Activated CD4-positive, alpha-beta T cell treated with anti-CD3 and anti-CD28 coated beads, Interleukin-10, Interleukin-2, amounts not matched to agents 100 ng/mL and 50 ng/mL, durations not matched to agents 16 hours and 8 hours (primary cell): ENCODE results near the gene FADS2.

ENCODE experiments used
- DNase-seq: peaks from one replicate; pipeline ENCODE4 v3.0.0-alpha.2; 2020

Gene FADS2

DNA sequence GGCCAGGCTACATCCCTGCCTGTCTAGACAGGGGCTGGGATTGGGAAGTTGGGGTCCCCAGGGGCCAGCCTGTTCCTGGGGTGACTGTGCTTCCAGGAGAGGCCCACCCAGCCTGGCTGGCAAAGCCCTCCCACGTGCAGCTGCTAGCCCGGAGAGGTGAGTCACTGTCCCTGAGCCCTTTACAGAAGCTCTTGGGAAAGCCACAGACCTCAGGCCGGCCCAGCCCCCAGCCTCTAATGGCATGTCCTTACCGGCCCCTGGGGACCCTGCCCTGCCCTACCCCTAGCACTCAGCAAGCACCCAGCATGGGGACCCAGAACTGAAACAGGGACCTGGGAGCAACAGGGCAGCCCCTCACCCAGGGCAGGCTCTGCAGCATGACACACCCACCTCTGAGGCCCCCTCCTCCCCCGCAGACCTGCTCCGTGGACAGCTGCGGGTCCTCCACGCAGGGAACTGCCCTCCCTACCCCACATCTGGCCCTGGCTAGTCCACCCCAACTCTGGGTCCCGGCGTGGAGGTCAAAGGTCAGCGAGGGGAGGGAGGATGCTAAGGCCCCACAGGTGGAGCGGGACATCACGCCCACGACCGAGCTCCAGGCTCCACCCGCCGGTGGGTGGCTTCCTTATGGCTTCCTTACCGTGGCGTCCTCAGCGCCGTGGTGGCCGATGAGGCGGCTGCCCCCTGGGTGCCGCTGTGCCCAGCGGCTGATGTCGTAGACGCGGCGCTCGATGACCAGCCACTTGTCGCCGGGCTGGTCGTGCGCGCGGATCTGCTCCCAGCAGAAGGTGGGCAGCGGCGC, 62.6 kb downstream of the FADS2 start:
- peak; percentile 22 for DNase-seq

GRCh38 chr11:61891331-61892084, 63.4 kb downstream of the FADS2 start, which contains the start of gene FADS3:
FADS3 (minus strand) TSS chr11:61891545; CDS start chr11:61891381, 164 bp downstream.
- DNase-seq, result peak; percentile 48

- no peak for DNase-seq
These were observed 63.9 kb downstream of the FADS2 start for GRCh38 chr11:61892085-61892370.

DNA sequence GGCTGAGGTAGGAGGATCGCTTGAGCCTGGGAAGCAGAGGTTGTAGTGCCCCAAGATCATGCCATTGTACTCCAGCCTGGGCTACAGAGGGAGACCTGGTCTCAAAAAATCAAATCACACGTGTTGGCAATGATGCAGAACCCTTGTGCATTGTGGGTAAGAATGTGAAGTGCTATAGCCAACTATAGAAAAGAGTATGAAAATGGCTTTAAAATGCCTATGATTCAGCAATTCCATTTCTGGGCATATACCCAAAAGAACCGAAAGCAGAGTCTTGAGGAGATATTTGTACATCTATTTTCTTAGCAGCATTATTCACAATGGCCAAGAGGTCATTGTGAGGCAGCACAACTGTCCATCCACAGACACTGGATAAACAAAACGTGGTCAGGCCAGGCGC, 65.9 kb downstream of the FADS2 start:
- no peak for DNase-seq

DNA sequence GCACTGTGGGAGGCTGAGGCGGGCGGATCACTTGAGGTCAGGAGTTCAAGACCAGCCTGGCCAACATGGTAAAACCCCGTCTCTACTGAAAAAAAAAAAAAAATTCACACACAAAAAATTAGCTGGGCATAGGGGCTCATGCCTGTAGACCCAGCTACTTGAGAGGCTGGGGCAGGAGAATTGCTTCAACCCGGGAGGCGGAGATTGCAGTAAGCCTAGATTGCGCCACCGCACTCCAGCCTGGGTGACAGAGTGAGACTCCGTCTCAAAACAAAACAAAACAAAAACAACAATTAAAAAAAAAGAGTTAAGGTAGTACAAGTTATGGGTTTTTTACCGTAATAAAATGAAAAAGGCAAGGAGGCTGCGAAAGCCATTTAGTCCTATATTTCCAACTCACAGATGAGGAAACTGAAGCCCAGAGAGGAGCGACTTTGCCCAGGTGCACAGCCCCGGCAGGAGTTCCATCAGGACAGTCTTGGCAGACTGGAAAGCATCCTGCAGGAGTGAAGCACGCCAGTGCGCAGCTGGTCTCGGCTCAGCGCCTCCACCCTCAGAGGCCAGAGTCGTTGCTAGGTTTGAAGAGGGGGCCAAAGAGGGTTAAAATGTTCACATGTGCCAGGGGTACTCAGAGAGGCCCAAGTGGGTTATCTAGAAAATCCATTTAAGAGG, 67.1 kb downstream of the FADS2 start:
- DNase-seq, result no peak

- DNase-seq, result no peak
These were observed 67.6 kb downstream of the FADS2 start for GRCh38 chr11:61895718-61896059.

DNA sequence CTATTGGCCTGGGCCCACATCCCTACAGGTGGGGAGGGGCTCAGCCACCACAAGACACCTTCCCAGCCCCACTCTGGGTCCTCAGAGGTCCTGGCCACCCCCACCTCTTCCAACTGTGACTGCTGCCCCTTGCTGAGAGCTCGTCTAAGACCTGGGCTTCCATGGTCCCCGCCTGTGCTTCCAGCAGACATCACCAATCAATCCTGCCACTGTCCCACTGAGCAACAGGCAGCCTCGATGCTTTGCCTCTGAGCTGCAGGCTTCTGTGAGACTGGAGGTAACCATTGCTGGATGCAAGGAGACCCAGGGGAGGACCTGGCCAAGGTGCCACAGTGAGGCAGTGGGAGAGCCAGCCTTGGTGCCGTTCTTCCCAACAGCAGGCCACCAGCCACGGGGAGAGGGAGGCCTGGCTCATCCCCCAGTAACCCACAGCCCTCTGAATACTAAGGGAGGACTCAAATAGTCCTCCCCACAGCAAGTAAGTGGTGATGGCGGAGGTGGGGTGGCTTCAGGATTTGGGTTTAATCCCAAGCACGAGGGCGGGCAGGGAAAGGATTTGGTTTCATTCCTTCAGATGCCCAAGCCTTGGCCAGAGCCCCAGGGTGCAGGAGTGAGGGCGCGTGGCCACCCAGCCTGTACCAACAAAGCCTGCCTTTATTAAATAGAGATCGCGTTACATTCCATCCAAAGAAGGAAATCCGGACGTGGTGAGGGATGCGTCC, 68.7 kb downstream of the FADS2 start:
- no peak for DNase-seq

GRCh38 chr11:61897387-61898246, 69.5 kb downstream of the FADS2 start:
- DNase-seq, result peak; percentile 84

DNA sequence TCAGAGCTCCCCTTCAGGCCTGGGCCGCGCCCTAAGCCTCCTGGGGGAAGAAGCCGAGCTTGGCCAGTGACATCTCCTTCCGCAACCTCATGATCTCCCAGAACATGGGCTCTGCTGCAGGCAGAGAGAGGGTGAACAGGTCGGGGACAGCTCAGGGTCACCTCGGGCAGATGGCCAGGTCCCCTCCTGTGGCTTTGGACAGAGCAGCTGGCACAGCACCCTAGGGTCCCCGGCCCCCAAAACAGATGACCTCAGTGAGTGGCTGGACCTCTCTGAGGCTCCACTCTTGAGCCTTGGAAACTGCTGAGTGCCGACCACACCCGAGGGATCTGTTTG, 70.1 kb downstream of the FADS2 start:
- DNase-seq, result no peak

GRCh38 chr11:61899146-61899841, 71.2 kb downstream of the FADS2 start:
- peak; percentile 93 for DNase-seq

DNA sequence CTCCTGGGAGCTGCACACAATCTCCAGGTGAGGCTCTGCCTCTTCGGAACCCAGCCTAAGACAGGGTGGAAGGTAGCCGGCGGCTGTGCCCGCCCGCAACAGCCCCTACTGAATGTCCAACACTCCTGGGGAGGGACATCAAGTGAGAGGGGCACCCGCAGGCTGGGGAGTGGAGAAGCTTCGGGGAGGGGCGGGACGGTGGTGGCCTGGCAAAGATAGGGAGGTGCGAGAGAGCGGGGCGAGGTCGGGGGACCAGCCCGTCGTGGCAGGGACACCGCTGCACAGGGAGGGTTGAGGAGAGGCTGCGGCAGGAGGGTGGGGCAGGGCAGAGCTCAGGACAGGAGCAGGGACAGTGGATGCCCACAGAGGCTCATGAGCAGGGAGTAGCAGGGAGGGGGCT, 72.2 kb downstream of the FADS2 start:
- no peak for DNase-seq

DNA sequence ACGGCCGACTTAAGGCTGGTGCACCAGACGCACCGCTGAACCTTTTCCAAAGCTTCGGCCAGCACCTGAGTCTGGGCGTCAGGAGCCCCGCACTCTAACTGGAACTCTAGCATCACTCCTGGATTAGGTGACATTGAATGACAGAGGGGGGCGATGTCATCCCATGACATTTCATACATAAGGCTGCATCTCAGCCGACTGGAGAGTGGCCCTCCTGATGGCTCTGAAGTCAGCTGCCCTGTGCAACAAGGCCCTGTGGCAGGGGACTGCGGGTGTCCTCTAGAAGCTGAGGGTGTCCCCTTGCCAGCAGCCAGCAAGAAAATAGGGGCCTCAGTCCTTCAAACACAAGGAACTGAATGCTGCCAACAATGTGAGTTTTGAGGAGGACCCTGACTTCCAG, 73.3 kb downstream of the FADS2 start:
- no peak for DNase-seq

GRCh38 chr11:61902313-61902712, 74.2 kb downstream of the FADS2 start:
- DNase-seq, result no peak

DNA sequence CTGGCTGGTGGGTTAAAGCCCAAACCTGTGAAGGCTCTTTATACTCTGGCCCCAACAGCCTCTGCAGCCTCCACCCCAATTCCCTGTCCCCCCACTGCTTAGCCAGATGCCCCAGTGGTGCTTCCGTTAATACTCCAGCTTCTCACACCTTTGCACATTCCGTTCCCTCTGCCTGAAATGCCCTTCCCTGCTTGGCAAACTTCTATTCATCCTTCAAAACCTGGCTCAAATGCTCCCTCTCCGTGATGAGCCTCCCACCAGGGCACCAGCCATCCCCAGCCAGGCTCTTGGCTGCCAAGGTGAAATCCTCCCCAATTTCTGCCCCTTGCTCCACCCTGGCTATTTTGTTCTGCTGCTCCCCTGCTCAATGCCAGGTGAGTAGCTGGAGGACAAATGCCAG, 75.7 kb downstream of the FADS2 start:
- DNase-seq, result no peak

DNA sequence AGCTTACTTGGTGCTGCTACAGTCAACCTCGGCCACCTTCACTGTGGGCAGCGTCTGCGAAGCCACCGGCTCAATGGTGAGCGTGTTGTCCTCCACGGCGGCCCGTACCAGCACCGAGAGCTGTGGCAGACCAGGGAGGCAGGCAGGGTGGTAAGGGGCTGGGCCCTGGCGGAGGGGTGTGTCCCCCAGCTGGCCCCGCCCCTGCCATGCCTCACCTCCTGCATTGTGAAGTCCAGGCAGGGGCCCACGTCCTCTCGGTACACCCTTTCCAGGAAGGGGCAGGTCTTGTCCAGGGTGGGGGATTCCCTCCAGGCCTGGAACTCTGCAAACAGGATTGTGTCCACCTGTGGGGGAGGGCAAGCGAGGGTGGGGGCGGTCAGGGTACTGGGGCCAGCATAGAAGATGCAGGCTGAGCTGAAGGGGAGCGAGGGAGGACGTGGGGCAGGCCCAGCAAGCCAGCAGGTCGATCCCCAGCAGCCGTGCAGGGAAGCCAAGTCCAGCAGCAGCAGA, 76.5 kb downstream of the FADS2 start:
- DNase-seq, result peak; percentile 19

DNA sequence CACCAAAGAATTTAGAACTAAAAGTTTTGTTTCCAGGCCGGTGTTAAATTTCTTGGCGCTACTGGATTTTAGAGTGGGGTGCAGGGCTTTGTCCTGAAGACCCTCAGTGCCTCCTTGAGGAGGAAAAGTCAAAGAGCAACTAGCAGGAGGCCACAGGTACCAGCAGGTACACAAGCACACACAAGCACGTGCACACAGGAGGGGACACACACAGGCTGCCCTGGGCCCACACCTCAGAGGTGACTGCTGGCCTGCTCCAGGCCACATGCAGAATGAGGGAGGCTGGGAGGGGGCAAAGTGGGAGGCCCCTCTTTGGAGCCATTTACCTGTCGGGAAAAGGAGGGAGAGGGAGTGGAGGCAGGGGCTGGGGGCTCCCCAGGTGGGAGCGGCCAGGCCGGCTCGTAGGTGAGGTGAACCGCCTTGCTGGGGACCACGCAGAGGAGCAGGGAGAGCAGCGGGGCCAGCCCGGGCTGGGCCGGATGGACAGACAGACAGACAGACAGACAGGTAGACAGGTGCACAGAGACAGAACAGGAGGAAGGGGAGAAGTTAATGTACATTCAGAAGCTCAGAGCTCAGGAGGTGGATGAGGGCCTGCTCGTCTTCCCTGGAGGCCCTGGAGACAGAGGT, 77.1 kb downstream of the FADS2 start:
- DNase-seq, result no peak

DNA sequence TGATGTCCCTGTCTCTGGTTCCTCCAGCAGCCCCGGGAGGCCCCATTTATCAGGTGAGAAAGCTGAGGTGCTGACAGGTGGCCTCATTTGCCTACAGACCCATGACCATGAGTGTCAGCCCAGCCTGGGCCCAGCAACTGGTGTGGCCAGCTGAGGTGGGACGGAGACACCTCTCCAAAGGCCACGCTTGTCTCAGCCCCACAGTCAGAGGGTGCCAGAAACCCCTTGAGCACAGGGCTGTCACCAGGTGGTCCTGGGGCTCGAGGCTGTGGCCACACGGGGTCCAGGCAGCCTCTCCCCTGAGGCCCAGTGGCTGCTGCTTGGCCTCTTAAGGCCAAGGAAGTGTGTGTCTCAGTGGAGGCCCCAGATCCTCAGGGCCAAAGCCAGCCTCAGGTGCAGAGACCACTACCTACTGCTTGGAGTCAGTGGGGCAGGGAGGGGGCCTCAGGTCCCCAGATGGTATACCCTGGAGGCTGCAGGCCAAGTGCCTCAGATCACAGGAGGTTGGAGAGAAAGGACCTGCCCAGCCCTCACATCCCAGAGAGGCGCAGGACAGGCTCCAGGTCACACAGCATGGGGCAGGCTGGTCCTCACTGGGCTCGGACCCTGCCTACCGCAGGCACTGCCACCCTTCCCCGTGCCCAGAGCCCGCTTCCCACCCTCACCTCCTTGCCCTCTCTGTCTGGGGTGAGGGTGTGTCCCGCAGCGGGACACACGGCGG, 77.9 kb downstream of the FADS2 start:
- DNase-seq, result no peak

DNA sequence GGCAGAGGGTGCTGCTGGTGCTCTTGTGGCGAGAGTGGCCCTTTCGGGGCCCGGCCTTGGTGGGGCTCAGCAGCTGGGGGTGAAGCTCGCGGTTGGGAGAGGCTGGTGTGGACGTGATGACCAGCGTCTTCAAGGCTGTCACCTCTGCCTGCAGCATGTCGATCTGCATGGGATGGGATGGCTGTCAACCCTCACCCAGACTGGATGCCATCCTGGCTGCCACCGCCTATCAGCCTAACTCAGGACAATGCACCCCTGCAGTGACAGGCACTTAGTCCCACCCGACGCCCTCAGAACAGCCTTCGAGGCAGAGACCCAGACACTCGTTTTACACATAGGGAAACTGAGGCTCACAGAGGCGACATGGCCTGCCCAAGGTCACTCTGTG, 78.4 kb downstream of the FADS2 start:
- no peak for DNase-seq

GRCh38 chr11:61907282-61907681, 79.2 kb downstream of the FADS2 start:
- DNase-seq, result no peak
